ENCODE data around the gene PLA2G4C.
"Not testable (repeated sequence)": the region's sequence is repeated elsewhere in the genome, so short reads cannot be mapped to it uniquely, and the experiment has no call there.

PLA2G4C gene

GRCh38 chr19:48094129-48094854, 16.3 kb downstream of the PLA2G4C start:
- no peak for TF ChIP-seq CTCF (conservative IDR thresholded peaks at IDR 0.05; ENCODE audit: low read depth, low read length)
- DNase-seq (ENCODE audit: low read depth), result no peak

GRCh38 chr19:48091111-48091718, 19.4 kb downstream of the PLA2G4C start:
- DNase-seq (ENCODE audit: low read depth), result not testable (repeated sequence)

More at GRCh38 chr19:48094129-48094854, 16.3 kb downstream of the PLA2G4C start:
- no peak overlapping the region for H3K4me3 ChIP-seq (ENCODE audit: low read length)

GRCh38 chr19:48090281-48090802, 20.3 kb downstream of the PLA2G4C start:
- no peak for DNase-seq (ENCODE audit: low read depth)
- H3K4me3 ChIP-seq (ENCODE audit: low read length), result no peak overlapping the region
- TF ChIP-seq CTCF (conservative IDR thresholded peaks at IDR 0.05; ENCODE audit: low read depth, low read length), result no peak

More at GRCh38 chr19:48091111-48091718, 19.4 kb downstream of the PLA2G4C start:
- not testable (repeated sequence) for H3K4me3 ChIP-seq (ENCODE audit: low read length)

- not testable (repeated sequence) for H3K4me3 ChIP-seq (ENCODE audit: low read length); DNase-seq (ENCODE audit: low read depth)
Observed at GRCh38 chr19:48088991-48089390, 21.6 kb downstream of the PLA2G4C start.

- no peak for DNase-seq (ENCODE audit: low read depth)
- TF ChIP-seq CTCF (conservative IDR thresholded peaks at IDR 0.05; ENCODE audit: low read depth, low read length), result peak; percentile 36
Observed at GRCh38 chr19:48085904-48086864, 24.4 kb downstream of the PLA2G4C start.

GRCh38 chr19:48085076-48085475, 25.5 kb downstream of the PLA2G4C start:
- DNase-seq (ENCODE audit: low read depth), result no peak
- H3K4me3 ChIP-seq (ENCODE audit: low read length), result no peak overlapping the region
- TF ChIP-seq CTCF (conservative IDR thresholded peaks at IDR 0.05; ENCODE audit: low read depth, low read length), result no peak

More at GRCh38 chr19:48085904-48086864, 24.4 kb downstream of the PLA2G4C start:
- H3K4me3 ChIP-seq (ENCODE audit: low read length), result no peak overlapping the region

- no peak for TF ChIP-seq CTCF (conservative IDR thresholded peaks at IDR 0.05; ENCODE audit: low read depth, low read length)
- no peak for DNase-seq (ENCODE audit: low read depth)
- no peak overlapping the region for H3K4me3 ChIP-seq (ENCODE audit: low read length)
Observed at GRCh38 chr19:48081106-48081505, 29.5 kb downstream of the PLA2G4C start.

- not testable (repeated sequence) for DNase-seq (ENCODE audit: low read depth); H3K4me3 ChIP-seq (ENCODE audit: low read length)
Observed at GRCh38 chr19:48070177-48070769, 40.3 kb downstream of the PLA2G4C start.

Data from retinal pigment epithelial cell (primary cell).